Stimulated activated CD4-positive, alpha-beta T cell treated with anti-CD3 and anti-CD28 coated beads, Interleukin-12 subunit alpha, Interleukin-12 subunit beta, amount 100 ng/mL, for 48 hours (primary cell): ENCODE measurements around the gene FKBP8.

Experiments
- DNase-seq, 3 donors: peaks; one replicate each; pipeline ENCODE4 v3.0.0-alpha.2; 2020; ENCODE audit warnings: low read depth in 2 of 3, low spot score in 1 of 3

FKBP8 gene

DNA sequence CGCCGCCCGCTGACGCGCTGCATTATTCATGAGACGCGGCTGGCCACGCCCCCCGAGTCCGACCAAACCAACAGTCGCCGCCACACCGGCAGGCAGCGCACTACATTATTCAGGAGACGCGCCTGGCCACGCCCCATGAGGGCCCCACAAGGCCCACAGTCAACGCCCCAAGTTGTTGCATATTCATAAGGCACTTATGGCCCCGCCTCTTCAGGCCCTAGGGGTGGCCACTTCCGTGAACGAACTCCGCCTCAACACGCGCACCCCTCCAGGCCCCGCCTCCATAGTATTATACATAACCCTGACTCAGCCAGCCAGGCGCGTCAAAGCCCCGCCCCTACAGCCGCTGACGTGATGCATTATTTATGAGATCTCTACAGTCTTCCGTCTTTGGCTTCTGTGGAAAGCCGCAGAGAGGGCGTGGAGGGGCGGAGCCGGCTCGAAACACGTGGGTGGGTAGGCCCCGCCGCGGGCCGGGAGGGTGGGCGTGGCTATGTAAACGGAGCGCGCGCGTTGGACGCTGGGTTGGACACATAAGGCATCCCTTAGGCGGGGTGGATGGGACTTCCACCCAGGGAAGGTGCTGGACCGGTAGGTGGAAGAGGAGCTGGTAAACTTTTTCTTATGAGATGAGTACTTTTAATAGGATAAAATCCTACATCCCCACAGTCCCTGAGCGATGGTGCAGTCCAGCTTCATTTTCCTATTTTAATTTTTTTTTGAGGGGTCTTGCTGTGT, 21.1 kb downstream of the FKBP8 start:
- peak; percentile 99 to 100 (median 100) for DNase-seq

DNA sequence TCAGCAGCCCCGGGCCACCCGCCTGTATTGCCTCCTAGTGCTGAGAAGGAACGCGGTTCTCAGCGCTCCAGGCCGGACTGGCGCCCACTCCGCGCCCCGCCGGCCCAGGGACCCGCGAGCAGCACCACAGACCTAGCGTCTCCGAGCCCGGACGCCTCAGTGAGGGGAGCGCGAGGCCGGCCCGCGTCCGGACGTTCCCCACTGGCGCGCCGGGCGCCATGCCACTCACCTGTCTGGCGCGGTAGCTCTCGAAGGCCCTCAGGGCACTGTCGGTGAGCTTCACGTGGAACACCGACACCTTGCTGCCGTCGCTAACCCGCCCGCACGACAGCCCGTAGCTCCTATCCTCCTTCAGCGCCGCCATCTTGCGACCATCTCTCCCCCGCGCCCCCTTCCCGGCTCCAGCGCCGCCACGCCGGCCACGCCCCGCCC, 21.7 kb downstream of the FKBP8 start, which contains the start of gene ELL:
Gene ELL, minus strand, starts transcription at position 379 of the 432 bp plus-strand sequence. Its CDS starts 15 bp downstream, at position 364.
- peak in 1 of 3 donors; percentile 16 for DNase-seq

- no peak for DNase-seq
These were observed 22.3 kb downstream of the FKBP8 start for GRCh38 chr19:18520848-18521691.

GRCh38 chr19:18519962-18520847, 23.2 kb downstream of the FKBP8 start:
- DNase-seq: peak in 1 of 3 donors; percentile 54

GRCh38 chr19:18518639-18519038, 24.7 kb downstream of the FKBP8 start:
- DNase-seq: no peak

GRCh38 chr19:18517606-18518005, 25.8 kb downstream of the FKBP8 start:
- no peak for DNase-seq

DNA sequence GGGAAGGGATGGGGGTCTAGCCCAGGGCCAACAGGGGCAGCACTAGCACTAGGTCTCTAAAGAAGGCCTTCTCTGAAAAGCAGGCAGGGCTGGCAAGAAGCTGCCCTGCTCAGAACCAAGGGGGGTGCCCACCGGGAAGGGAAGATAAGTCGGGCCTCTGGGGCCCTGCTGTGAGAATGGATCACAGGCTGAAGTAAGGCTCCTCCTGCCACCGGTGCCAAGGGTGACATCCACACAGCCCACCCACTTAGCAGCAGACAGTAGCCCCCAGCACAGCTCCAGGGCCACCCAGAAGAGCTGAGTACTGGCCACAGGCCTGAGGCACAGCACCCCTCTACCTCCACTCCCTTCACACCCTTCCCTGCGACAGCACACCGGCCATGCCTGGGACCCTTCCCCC, 27.4 kb downstream of the FKBP8 start:
- DNase-seq: no peak

- DNase-seq: no peak
These were observed 28.3 kb downstream of the FKBP8 start for GRCh38 chr19:18514800-18515682.

- no peak for DNase-seq
These were observed 29.5 kb downstream of the FKBP8 start for GRCh38 chr19:18513868-18514267.

GRCh38 chr19:18510216-18510615, 33.2 kb downstream of the FKBP8 start:
- DNase-seq: no peak

- no peak for DNase-seq
These were observed 34.8 kb downstream of the FKBP8 start for GRCh38 chr19:18508585-18508984.

GRCh38 chr19:18507727-18508440, 35.5 kb downstream of the FKBP8 start:
- DNase-seq: no peak

- no peak for DNase-seq
These were observed 36.2 kb downstream of the FKBP8 start for GRCh38 chr19:18507021-18507726.

DNA sequence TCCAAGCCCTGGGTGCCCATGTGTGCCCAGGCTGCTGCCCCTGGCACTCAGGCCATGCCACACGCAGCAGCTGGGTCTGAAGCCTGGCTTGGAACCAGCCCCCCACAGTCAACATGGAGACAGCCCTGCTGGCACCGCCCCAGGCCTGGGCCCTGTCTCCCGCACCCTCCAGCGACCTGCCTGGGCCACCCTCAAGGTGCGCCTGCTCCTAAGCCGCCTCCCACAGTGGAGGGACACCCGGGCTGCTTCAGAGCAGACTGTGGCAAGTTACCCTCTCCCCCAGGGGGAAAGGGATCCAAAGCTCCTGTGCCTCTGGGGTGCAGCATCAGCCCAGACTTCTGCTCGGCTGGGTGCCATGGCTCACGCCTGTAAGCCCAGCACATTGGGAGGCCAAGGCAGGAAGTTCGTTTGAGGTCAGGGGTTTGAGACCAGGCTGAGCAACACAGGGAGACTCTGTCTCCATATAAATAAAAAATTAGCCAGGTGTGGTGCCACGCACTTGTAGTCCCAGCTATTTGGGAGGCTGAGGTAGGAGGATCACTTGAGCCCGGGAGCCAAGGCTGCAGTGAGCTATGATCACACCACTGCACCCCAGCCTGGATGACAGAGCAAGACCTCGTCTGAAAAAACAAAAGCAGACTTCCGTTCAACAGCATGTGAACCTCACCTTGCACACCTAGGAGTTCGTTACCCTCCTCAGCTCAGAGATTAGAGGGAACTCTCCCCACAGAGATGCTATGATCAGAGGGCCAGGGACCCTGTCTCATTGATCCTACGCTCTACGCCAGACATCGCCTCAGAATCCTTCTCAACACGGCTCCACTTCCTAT, 37.1 kb downstream of the FKBP8 start:
- DNase-seq: no peak

GRCh38 chr19:18504886-18505610, 38.3 kb downstream of the FKBP8 start:
- no peak for DNase-seq

DNA sequence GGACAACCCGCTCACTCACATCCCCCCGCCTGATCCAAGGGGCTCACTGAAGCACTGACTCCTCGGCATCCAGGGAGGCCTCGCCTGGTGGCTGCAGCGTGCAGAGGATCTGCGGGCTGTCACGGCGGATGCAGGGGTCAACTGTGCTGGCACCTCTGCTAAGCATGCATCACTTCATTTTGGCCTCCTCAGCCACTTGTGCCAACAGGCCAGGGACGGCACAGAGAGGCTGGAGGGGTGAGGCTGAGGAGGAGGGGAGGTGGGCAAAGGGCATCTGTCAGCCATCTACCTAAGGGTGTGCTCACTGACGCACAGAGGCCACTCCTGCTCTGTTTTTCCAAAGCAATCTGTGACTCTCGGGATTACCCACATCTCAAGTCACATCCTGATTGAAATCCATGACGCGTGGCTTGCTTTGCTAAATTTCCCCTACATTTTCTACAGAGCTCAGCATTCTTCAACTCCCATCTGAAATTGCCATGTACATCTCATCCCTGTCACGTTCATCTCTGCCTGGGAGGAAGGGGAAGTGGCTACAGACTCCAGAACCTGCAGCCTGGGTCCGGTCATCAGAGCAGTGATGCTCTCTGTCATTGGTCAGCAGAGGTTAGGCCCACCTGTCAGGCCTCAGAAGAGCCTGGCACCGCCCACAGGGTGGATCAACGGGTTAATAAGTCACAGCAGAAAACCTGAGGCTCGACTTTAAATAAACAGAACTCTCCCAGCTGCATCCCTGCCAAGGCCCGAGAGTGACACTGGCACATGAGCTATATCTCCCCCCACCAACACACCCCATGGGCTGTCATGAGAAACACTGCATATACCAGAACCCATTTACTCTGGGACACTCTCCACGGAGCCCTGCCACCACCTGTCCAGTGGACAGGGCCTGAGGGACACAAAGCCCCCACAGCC, 39.1 kb downstream of the FKBP8 start:
- no peak for DNase-seq
